Activated CD4-positive, alpha-beta T cell treated with anti-CD3 and anti-CD28 coated beads, Interleukin-2, amount 50 U/mL, for 4 hours (primary cell): ENCODE data around the gene ALDH3B2.
"Not testable (repeated sequence)": the region's sequence is repeated elsewhere in the genome, so short reads cannot be mapped to it uniquely, and the experiment has no call there.

ENCODE experiments used
- DNase-seq, 2 experiments: peaks; one replicate each; pipeline ENCODE4 v3.0.0-alpha.2; 2020

ALDH3B2 gene

GRCh38 chr11:67674442-67674871, at the start of gene ALDH3B2:
ALDH3B2 (minus strand) TSS chr11:67674623; CDS start chr11:67666935, 7,688 bp downstream.
- DNase-seq = no peak

- not testable (repeated sequence) for DNase-seq
Observed at GRCh38 chr11:67723036-67723435, 48.6 kb upstream of the ALDH3B2 start.

- DNase-seq = not testable (repeated sequence)
Observed at GRCh38 chr11:67716226-67716625, 41.8 kb upstream of the ALDH3B2 start.

- DNase-seq = not testable (repeated sequence)
Observed at GRCh38 chr11:67715801-67716200, 41.4 kb upstream of the ALDH3B2 start.

GRCh38 chr11:67713892-67714509, 39.6 kb upstream of the ALDH3B2 start:
- peak; percentile 49 to 51 for DNase-seq

GRCh38 chr11:67711676-67712075, 37.3 kb upstream of the ALDH3B2 start:
- not testable (repeated sequence) for DNase-seq

GRCh38 chr11:67711212-67711611, 36.8 kb upstream of the ALDH3B2 start:
- not testable (repeated sequence) for DNase-seq

GRCh38 chr11:67709806-67710205, 35.4 kb upstream of the ALDH3B2 start:
- not testable (repeated sequence) for DNase-seq

GRCh38 chr11:67705264-67705663, 30.8 kb upstream of the ALDH3B2 start:
- DNase-seq = no peak

GRCh38 chr11:67704524-67704923, 30.1 kb upstream of the ALDH3B2 start:
- DNase-seq = no peak

GRCh38 chr11:67703709-67704108, 29.3 kb upstream of the ALDH3B2 start:
- DNase-seq = not testable (repeated sequence)

- no peak for DNase-seq
Observed at GRCh38 chr11:67700548-67701262, 26.3 kb upstream of the ALDH3B2 start.

GRCh38 chr11:67700141-67700540, 25.7 kb upstream of the ALDH3B2 start:
- DNase-seq = no peak

GRCh38 chr11:67699521-67699920, 25.1 kb upstream of the ALDH3B2 start:
- no peak for DNase-seq

GRCh38 chr11:67698247-67698646, 23.8 kb upstream of the ALDH3B2 start:
- no peak for DNase-seq

- DNase-seq = no peak
Observed at GRCh38 chr11:67697846-67698245, 23.4 kb upstream of the ALDH3B2 start.

- DNase-seq = no peak
Observed at GRCh38 chr11:67696998-67697397, 22.6 kb upstream of the ALDH3B2 start.

GRCh38 chr11:67695606-67696005, 21.2 kb upstream of the ALDH3B2 start:
- DNase-seq = no peak

GRCh38 chr11:67694875-67695555, 20.6 kb upstream of the ALDH3B2 start:
- no peak for DNase-seq

GRCh38 chr11:67691149-67691548, 16.7 kb upstream of the ALDH3B2 start:
- no peak for DNase-seq

- DNase-seq = no peak
Observed at GRCh38 chr11:67689178-67689577, 14.8 kb upstream of the ALDH3B2 start.

- no peak for DNase-seq
Observed at GRCh38 chr11:67687986-67688385, 13.6 kb upstream of the ALDH3B2 start.

- not testable (repeated sequence) for DNase-seq
Observed at GRCh38 chr11:67685641-67686332, 11.4 kb upstream of the ALDH3B2 start.
